Esophagus muscularis mucosa (tissue), 4 donors: ENCODE results near the gene MUC5B. TPM values are rescaled to one million over a fixed set of nuclear protein-coding genes. Genes with fewer than 3 reads are reported as not detected.
"Not testable (repeated sequence)": the region's sequence is repeated elsewhere in the genome, so short reads cannot be mapped to it uniquely, and the experiment has no call there.

ENCODE experiments used
- DNase-seq: peaks from one replicate; pipeline ENCODE4 v3.0.0-alpha.2; 2017; ENCODE audit errors: extremely low spot score
- H3K27ac ChIP-seq, 4 donors: fragments of 200-600 bp; sonication (generic); replicated peaks in 1 of 4; 1 replicate in 3 of 4; 2 replicates in 1 of 4; pipeline ENCODE4 v1.5.1; 2016 to 2019; ENCODE audit warnings: mild to moderate bottlenecking in 1 of 4
- H3K27me3 ChIP-seq, 4 donors: fragments of 200-600 bp; sonication (generic); one replicate each; pipeline versions ENCODE4 v1.5.1 to v1.6.0; 2016 to 2019
- H3K36me3 ChIP-seq, 4 donors: fragments of 200-600 bp; sonication (generic); one replicate each; pipeline ENCODE4 v1.5.1; 2016 to 2019
- H3K4me1 ChIP-seq, 4 donors: fragments of 200-600 bp; sonication (generic); one replicate each; pipeline ENCODE4 v1.5.1; 2016 to 2019
- H3K4me3 ChIP-seq, 4 donors: fragments of 200-600 bp; sonication (generic); 1 replicate in 2 of 4; 2 replicates in 2 of 4; pipeline ENCODE4 v1.5.1; 2016 to 2019; ENCODE audit warnings: mild to moderate bottlenecking in 4 of 4, moderate library complexity in 1 of 4
- H3K9me3 ChIP-seq, 4 donors: fragments of 200-600 bp; sonication (generic); 1 replicate in 3 of 4; 2 replicates in 1 of 4; pipeline ENCODE4 v1.5.1; 2016 to 2019
- EP300 ChIP-seq: sonication (generic); formaldehyde crosslinking; IDR thresholded peaks from one replicate; pipeline ENCODE4 v1.6.1; 2017; ENCODE audit warnings: antibody characterized with exemption
- POLR2A ChIP-seq: fragments of 450-650 bp; IDR thresholded peaks from one replicate; pipeline ENCODE4 v1.6.1; 2017; ENCODE audit warnings: antibody characterized with exemption, moderate library complexity, mild to moderate bottlenecking, low read depth
- POLR2AphosphoS5 ChIP-seq, 2 donors: sonication (generic); formaldehyde crosslinking; IDR thresholded peaks; one replicate each; pipeline ENCODE4 v1.6.1; 2017; ENCODE audit warnings: antibody characterized with exemption in 2 of 2
- WGBS: methylation state at CpG from one replicate; pipeline ENCODE4 v1.1.5; 2018; 5-methylcytosine and 5-hydroxymethylcytosine counted together
- intact Hi-C: fragments of 100-400 bp; cut with DNase I; formaldehyde crosslinking; loops from one replicate; pipeline ENCODE4 v1.15.1; 2023
- total RNA-seq, 4 donors: library from RNA; depleted of rRNA; stranded (reverse); fragments of >200 nt; gene quantifications; one replicate each; pipeline versions ENCODE4 v1.1.0 to v1.2.1, GENCODE V29; 2016
- TF ChIP-seq, protein P1 (sequence below), 3 experiments: fragments of 200-600 bp in 2 of 3; fragments of 450-650 bp in 1 of 3; sonication (generic) in 2 of 3; IDR thresholded peaks; one replicate each; pipeline ENCODE4 v1.5.1; 2017 to 2019; ENCODE audit warnings: antibody characterized with exemption in 3 of 3, mild to moderate bottlenecking in 2 of 3, moderate library complexity in 1 of 3

The MUC5B gene
- under 1 TPM in 3 of 4 donors, not detected in 1; under 0.01 to 0.45 (median 0.06) TPM for total RNA-seq

DNA sequence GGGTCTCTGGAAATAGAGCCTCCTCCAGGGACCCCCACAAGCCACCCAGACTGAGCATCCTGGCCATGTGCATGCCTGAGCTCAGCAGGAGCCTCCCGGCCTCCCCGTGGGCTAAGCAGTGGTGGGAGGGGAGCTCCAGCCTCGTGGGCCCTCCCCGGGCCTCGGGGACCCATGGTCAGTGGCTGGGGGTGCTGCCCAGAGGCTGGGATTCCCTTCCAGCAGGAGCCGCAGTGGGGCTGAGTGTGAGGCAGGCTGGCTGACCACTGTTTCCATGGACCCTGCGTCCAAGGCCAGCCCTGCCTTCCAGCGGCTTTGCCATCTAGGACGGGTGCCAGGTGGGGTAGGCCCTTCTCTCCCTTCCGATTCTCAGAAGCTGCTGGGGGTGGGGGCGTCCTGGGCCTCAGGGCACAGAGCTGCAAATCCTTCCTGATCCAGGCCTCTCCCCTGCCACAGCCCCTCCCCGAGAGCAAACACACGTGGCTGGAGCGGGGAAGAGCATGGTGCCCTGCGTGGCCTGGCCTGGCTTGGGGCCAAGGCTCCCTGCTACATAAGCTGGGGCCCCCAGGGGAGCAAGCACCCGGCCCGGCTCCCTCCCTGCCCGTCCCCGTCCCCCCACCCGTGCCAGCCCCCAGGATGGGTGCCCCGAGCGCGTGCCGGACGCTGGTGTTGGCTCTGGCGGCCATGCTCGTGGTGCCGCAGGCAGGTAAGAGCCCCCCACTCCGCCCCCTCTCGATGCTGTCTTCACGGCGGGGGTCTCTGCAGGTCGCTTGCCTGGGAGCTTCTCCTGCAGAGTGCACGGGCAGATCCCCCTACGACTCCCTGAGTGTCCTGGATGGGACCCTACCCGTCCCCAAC, at the start of gene MUC5B:
Gene MUC5B (plus strand): TSS at position 576 of the 855 bp plus-strand sequence. CDS start 58 bp downstream, at position 634.
- no peak within 1 kb of the TSS for H3K4me3 ChIP-seq
- DNase-seq = no peak
- 45% methylated on average over 6 of the region's 36 CpGs for WGBS
- no peaks in the 10 kb centered on the region for H3K9me3 ChIP-seq
- H3K4me1 ChIP-seq = no peaks in the 10 kb centered on the region
- no peak within 1 kb of the TSS for H3K27ac ChIP-seq
- intact Hi-C loops = no loop called here
- no peak for TF ChIP-seq EP300
- no peak for TF ChIP-seq POLR2AphosphoS5 (IDR thresholded peaks at IDR 0.05)
- TF ChIP-seq POLR2A = no peak
- TF ChIP-seq, protein P1, sequence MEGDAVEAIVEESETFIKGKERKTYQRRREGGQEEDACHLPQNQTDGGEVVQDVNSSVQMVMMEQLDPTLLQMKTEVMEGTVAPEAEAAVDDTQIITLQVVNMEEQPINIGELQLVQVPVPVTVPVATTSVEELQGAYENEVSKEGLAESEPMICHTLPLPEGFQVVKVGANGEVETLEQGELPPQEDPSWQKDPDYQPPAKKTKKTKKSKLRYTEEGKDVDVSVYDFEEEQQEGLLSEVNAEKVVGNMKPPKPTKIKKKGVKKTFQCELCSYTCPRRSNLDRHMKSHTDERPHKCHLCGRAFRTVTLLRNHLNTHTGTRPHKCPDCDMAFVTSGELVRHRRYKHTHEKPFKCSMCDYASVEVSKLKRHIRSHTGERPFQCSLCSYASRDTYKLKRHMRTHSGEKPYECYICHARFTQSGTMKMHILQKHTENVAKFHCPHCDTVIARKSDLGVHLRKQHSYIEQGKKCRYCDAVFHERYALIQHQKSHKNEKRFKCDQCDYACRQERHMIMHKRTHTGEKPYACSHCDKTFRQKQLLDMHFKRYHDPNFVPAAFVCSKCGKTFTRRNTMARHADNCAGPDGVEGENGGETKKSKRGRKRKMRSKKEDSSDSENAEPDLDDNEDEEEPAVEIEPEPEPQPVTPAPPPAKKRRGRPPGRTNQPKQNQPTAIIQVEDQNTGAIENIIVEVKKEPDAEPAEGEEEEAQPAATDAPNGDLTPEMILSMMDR (IDR thresholded peaks at IDR 0.05) = no peak
- no peaks in the 10 kb centered on the region for H3K36me3 ChIP-seq
- H3K27me3 ChIP-seq = peaks cover 0 to 96% (median 20%) of the 10 kb centered on the region in 4 donors

DNA sequence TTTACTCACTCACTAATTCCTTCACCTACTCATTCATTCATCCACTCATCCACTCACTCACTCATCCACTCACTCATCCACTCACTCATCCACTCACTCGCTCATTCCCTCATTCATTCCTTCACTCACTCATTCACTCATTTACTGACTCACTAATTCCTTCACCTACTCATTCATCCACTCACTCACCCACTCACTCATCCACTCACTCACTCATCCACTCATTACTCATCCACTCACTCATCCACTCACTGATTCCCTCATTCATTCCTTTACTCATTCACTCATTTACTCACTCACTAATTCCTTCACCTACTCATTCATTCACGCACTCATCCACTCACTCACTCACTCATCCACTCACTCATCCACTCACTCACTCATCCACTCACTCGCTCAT, 49.5 kb upstream of the MUC5B start:
- H3K4me3 ChIP-seq, H3K4me1 ChIP-seq, H3K27ac ChIP-seq, H3K9me3 ChIP-seq, H3K36me3 ChIP-seq, DNase-seq, intact Hi-C loops: not testable (repeated sequence)
- WGBS = 94% methylated on average over 3 of the region's 3 CpGs
- H3K27me3 ChIP-seq = peaks cover 0 to 34% (median 0%) of the 10 kb centered on the region in 4 donors

DNA sequence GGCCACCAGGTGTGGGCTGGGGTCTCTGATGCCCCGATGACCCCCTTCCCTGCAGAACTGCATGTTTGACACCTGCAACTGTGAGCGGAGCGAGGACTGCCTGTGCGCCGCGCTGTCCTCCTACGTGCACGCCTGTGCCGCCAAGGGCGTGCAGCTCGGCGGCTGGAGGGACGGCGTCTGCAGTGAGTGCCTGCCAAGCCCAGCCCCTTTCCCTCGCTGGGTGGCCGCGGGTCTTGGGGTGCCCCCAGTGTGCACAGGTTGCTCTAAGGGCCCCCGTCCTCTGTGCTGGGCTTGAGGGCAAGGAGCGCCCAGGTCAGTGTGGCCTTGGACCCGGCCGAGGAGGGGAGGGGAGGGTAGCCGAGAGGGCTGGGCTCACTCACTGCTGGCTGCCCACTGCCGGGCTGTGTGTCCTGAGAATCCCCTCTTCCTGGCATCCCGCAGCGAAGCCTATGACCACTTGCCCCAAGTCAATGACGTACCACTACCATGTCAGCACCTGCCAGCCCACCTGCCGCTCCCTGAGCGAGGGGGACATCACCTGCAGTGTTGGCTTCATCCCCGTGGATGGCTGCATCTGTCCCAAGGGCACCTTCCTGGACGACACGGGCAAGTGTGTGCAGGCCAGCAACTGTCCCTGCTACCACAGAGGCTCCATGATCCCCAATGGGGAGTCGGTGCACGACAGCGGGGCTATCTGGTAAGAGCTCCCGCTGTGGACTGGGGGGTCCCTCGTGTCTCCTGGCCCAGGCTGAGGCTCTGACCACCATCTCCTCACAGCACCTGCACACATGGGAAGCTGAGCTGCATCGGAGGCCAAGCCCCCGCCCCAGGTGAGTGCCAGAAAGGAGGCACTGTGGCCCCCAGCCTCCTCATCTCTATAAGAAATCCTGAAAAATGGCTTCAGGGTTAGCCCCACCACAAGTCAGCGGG, 48.2 kb upstream of the MUC5B start:
- H3K27me3 ChIP-seq = peaks cover 0 to 47% (median 0%) of the 10 kb centered on the region in 4 donors
- H3K4me3 ChIP-seq = no peak overlapping the region
- H3K27ac ChIP-seq = no peak overlapping the region
- no peak for TF ChIP-seq POLR2A
- TF ChIP-seq EP300 = no peak
- TF ChIP-seq, protein P1 (IDR thresholded peaks at IDR 0.05) = no peak
- TF ChIP-seq POLR2AphosphoS5 (IDR thresholded peaks at IDR 0.05) = no peak
- WGBS = 86% methylated on average over 11 of the region's 39 CpGs
- H3K36me3 ChIP-seq = no peaks in the 10 kb centered on the region
- intact Hi-C loops = no loop called here
- no peaks in the 10 kb centered on the region for H3K9me3 ChIP-seq
- no peak for DNase-seq
- no peaks in the 10 kb centered on the region for H3K4me1 ChIP-seq

DNA sequence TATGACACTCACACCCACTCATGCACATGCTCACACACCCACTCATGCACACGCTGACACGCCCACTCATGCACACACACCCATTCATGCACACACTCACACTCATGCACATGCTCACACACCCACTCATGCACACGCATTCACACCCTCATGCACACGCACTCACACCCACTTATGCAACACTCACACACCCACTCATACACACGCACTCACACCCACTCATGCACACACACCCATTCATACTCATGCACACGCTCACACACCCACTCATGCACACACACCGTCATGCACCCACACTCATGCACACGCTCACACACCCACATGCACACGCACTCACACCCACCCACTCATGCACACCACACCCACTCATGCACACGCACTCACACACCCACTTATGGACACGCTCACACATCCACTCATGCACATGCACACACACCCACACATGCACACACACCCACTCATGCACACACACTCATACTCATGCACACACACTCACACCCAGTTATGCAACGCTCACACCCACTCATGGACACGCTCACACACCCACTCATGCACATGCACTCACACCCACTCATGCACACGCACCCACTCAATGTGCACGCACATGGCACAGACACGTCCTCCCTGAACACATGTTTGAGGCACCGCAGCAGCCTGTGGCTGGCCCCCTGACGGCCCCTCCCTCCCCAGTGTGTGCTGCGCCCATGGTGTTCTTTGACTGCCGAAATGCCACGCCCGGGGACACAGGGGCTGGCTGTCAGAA, 47.2 kb upstream of the MUC5B start:
- TF ChIP-seq EP300 (no peak), POLR2AphosphoS5 (IDR thresholded peaks at IDR 0.05) (no peak), POLR2A (no peak)
- TF ChIP-seq, protein P1 (IDR thresholded peaks at IDR 0.05) = no peak
- no peaks in the 10 kb centered on the region for H3K9me3 ChIP-seq
- peaks cover 0 to 57% (median 0%) of the 10 kb centered on the region in 4 donors for H3K27me3 ChIP-seq
- H3K27ac ChIP-seq = no peak overlapping the region
- H3K4me1 ChIP-seq = no peaks in the 10 kb centered on the region
- H3K36me3 ChIP-seq = no peaks in the 10 kb centered on the region
- WGBS = 85% methylated on average over 21 of the region's 22 CpGs
- H3K4me3 ChIP-seq = no peak overlapping the region
- intact Hi-C loops = no loop called here
- no peak for DNase-seq
